Measurements from ENCODE around the gene U2AF2. TPM values are rescaled to one million over a fixed set of nuclear protein-coding genes. Genes with fewer than 3 reads are reported as not detected.

U2AF2 gene
- total RNA-seq, 4 donors from 2014 or later, result 10.0 to 165 (median 58.1) TPM

DNA sequence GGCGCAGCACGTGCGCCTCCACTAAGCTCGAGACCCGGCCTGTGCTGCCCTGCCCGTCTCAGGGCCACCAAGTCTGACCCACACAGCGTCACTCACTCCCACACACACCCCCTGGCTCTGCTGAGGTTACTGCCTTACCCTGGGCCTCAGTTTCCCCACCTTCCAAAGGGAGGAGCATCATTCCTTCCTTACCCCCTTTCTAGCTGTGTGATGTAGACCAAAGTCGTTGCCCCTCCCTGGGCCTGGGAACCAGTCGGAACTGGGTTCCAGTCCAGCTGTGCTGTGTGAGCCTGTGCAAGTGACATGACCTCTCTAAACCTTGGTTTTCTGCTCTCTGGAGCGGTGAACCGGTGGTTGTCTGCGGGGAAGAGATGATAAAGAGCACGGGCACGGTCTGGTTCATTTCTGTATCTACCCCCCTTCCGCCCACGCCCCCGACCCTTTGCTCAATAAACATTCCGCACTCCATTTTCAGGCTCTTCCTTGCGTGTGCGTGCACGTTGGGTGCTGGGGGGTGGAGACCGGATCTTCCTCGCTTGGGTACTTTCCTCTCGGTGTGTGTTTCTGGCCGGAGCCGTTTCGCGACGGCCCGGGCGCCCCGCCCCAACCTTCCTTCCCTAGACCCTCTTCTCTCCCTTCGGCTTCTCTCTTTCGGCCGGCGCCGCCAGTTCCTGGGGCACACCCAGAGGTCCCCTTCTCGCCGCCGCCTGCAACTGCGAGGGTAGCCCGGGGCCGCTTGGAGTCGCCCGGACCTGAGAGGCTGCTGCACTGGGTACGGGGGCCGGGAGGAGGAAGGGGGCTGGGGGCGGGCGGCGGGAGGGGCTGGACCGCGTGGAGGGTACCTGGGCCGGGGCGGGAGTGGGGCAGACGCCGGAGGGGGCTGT lies 11.6 kb upstream of the U2AF2 start, which contains the start of gene ZNF581:
Gene ZNF581, plus strand, starts transcription at position 647 of the 884 bp plus-strand sequence. CDS start 923 bp downstream, outside the sequence.
- DNase-seq, result peak; percentile 70 to 76
- H3K27me3 ChIP-seq, result no peaks in the 10 kb centered on the region
- peak within 1 kb of the TSS; percentile 88 to 98 for H3K27ac ChIP-seq
- H3K36me3 ChIP-seq, result no peaks in the 10 kb centered on the region
- H3K9me3 ChIP-seq, result no peaks in the 10 kb centered on the region
- peaks cover 0 to 17% of the 10 kb centered on the region in 2 donors for H3K4me1 ChIP-seq
- TF ChIP-seq CTCF (IDR thresholded peaks at IDR 0.05) (peak in 2 of 4 experiments; percentile 20 to 28), POLR2A (IDR thresholded peaks at IDR 0.05) (peak in 1 of 2 donors; percentile 23)
- H3K4me3 ChIP-seq, result peak within 1 kb of the TSS; percentile 72 to 94
- intact Hi-C loops (cut with DNase I; ENCODE audit: low total_unique reads), result loop anchor here (10.0 kb wide), 1 partner anchor 528 kb away; the partner anchor contains the start of gene PPP1R12C

- Histone ChIP-seq H3K27me3 (no peaks in the 10 kb centered on the region), H3K36me3 (no peaks in the 10 kb centered on the region), H3K4me3 (peak overlapping the region; percentile 72 to 94), H3K27ac (peak overlapping the region; percentile 88 to 98), H3K4me1 (peaks cover 0 to 17% of the 10 kb centered on the region in 2 donors), H3K9me3 (no peaks in the 10 kb centered on the region)
- no peak for TF ChIP-seq POLR2A (IDR thresholded peaks at IDR 0.05)
- no peak for TF ChIP-seq CTCF (IDR thresholded peaks at IDR 0.05)
- intact Hi-C loops (cut with DNase I; ENCODE audit: low total_unique reads), result loop anchor here (10.0 kb wide), 1 partner anchor 529 kb away; the partner anchor contains the start of gene PPP1R12C
- DNase-seq, result no peak
Observed at GRCh38 chr19:55643887-55644176, 11.0 kb upstream of the U2AF2 start.

DNA sequence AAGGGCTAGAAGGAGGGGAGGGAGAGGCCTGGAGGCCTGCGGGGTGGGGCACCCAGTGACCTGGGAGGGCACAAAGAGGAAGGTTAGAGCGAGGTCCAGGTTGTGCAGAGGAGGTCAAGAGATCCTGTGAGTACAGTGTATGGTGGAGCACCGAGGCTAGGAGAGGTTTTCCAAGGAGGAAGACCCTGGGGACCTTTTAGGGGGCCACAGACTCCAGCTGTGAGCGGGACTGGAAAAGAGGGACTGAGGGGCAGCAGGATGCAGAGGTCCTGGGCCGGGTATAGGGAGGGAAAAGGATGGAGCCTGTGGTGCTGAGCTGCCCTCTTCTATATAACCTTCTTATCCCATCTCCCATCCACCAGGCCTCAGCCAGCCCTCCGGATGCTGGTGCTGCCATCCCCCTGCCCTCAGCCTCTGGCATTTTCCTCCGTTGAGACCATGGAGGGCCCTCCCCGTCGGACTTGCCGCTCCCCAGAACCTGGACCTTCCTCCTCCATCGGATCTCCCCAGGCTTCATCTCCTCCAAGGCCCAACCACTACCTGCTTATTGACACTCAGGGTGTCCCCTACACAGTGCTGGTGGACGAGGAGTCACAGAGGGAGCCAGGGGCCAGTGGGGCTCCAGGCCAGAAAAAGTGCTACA lies 10.5 kb upstream of the U2AF2 start:
- no peak for TF ChIP-seq CTCF (IDR thresholded peaks at IDR 0.05)
- TF ChIP-seq POLR2A (IDR thresholded peaks at IDR 0.05), result no peak
- H3K27ac ChIP-seq, result peak overlapping the region in 1 of 2 donors; percentile 88
- H3K27me3 ChIP-seq, result no peaks in the 10 kb centered on the region
- H3K9me3 ChIP-seq, result no peaks in the 10 kb centered on the region
- H3K4me3 ChIP-seq, result peak overlapping the region; percentile 72 to 94
- intact Hi-C loops (cut with DNase I; ENCODE audit: low total_unique reads), result loop anchor here (10.0 kb wide), 1 partner anchor 530 kb away; the partner anchor contains the start of gene PPP1R12C
- no peak for DNase-seq
- H3K36me3 ChIP-seq, result no peaks in the 10 kb centered on the region
- peaks cover 0 to 22% of the 10 kb centered on the region in 2 donors for H3K4me1 ChIP-seq

- intact Hi-C loops (cut with DNase I; ENCODE audit: low total_unique reads), result loop anchor here (10.0 kb wide), 1 partner anchor 530 kb away; the partner anchor contains the start of gene PPP1R12C
- H3K36me3 ChIP-seq, result no peaks in the 10 kb centered on the region
- no peak for TF ChIP-seq CTCF (IDR thresholded peaks at IDR 0.05)
- no peak for TF ChIP-seq POLR2A (IDR thresholded peaks at IDR 0.05)
- no peak overlapping the region for H3K27ac ChIP-seq
- peaks cover 0 to 23% of the 10 kb centered on the region in 2 donors for H3K4me1 ChIP-seq
- H3K9me3 ChIP-seq, result no peaks in the 10 kb centered on the region
- H3K4me3 ChIP-seq, result no peak overlapping the region
- no peaks in the 10 kb centered on the region for H3K27me3 ChIP-seq
- DNase-seq, result no peak
Observed at GRCh38 chr19:55644842-55645511, 9.9 kb upstream of the U2AF2 start.

Data from uterus (tissue), 4 donors.